GM20000 (cell line): ENCODE data around the gene STIM1.

Experiments
- DNase-seq: peaks from one replicate; pipeline ENCODE4 v3.0.0; 2012; ENCODE audit warnings: low spot score
- CTCF ChIP-seq: IDR thresholded peaks from 2 replicates; pipeline ENCODE4 v1.5.1; 2012; ENCODE audit warnings: mild to moderate bottlenecking, control low read depth; ENCODE audit errors: extremely low read depth, missing control alignments

Gene STIM1

GRCh38 chr11:3989276-3989920 is 133.9 kb downstream of the STIM1 start:
- TF ChIP-seq CTCF: no peak

GRCh38 chr11:3989921-3990290 is 134.4 kb downstream of the STIM1 start:
- TF ChIP-seq CTCF: no peak
- no peak for DNase-seq

More at GRCh38 chr11:3989276-3989920, 133.9 kb downstream of the STIM1 start:
- DNase-seq: no peak

- no peak for DNase-seq
- no peak for TF ChIP-seq CTCF
These were observed 134.9 kb downstream of the STIM1 start for GRCh38 chr11:3990406-3990805.

- DNase-seq: no peak
- no peak for TF ChIP-seq CTCF
These were observed 137.5 kb downstream of the STIM1 start for GRCh38 chr11:3992964-3993363.

GRCh38 chr11:3994030-3994640 is 138.7 kb downstream of the STIM1 start:
- no peak for DNase-seq
- no peak for TF ChIP-seq CTCF

- DNase-seq: no peak
- TF ChIP-seq CTCF: no peak
These were observed 139.8 kb downstream of the STIM1 start for GRCh38 chr11:3995307-3995706.

GRCh38 chr11:3995949-3996554 is 140.6 kb downstream of the STIM1 start:
- TF ChIP-seq CTCF: no peak
- no peak for DNase-seq
